ENCODE results near the gene GGTLC3. TPM values are rescaled to one million over a fixed set of nuclear protein-coding genes. Genes with fewer than 3 reads are reported as not detected.
A peak's percentile ranks its signal among the peaks of the same experiment; 100 is the strongest.
"Not testable (repeated sequence)": the region's sequence is repeated elsewhere in the genome, so short reads cannot be mapped to it uniquely, and the experiment has no call there.

The GGTLC3 gene
- total RNA-seq (not detected), polyA plus RNA-seq (not detected)
- long read RNA-seq, donor 1, result 0 reads
- long read RNA-seq, donor 2, result 0 reads
- long read RNA-seq, donor 3, result 0 reads

GRCh38 chr22:18518061-18518460, at the start of gene GGTLC3:
TSS of gene GGTLC3 (minus strand) at chr22:18518161. CDS start at chr22:18517897, 264 bp downstream.
- intact Hi-C loops (cut with DNase I); DNase-seq; ATAC-seq; H3K9me3 ChIP-seq; H3K4me1 ChIP-seq; H3K27ac ChIP-seq; H3K27me3 ChIP-seq; H3K36me3 ChIP-seq; H3K4me3 ChIP-seq: not testable (repeated sequence)
- no CpG with 5 or more reads among the region's 5 CpGs for WGBS, 2 donors

DNA sequence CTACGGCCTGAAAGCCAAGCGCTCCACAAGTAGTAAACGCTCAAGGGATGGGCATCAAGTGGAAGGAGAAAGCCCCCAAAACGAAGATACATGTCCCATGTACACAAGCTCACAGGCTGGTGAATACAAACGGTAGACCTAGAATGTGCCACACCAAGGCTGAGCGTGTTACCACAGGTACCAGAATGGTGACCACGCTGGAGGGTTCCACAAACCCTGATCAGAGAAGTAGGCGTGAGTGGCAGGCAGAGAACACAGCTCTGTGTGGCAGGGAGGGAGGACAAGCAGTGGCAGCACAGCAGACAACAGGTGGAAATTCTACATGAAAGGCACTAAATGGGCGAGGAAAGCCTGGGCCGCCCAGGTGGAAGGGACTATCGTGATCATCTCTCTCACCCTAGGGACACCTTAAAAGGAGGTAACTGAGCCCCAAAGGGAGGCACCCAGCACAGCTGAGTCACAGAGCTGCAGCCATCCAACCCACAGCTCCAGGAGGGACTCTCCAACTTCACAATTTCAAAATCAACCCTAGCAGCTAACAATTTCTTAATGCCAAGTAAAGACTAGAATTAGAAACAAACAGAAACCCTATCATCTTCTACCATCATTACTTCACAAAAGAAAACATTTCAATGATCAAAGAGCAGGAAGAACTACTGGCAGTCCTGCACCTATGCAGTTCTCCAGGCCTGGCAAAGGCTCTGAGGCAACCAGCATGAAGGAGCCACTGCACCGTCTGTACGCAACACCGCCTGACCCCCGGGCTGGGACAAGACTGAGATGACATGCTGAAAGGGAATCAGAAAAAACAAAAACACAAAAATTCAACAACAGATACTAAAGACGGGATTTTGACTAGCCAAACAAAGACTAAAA, 42.4 kb upstream of the GGTLC3 start:
- no CpG with 5 or more reads among the region's 16 CpGs for WGBS, 2 donors
- ATAC-seq; H3K27ac ChIP-seq; H3K4me1 ChIP-seq; H3K36me3 ChIP-seq; H3K4me3 ChIP-seq; intact Hi-C loops (cut with DNase I); H3K27me3 ChIP-seq; DNase-seq; H3K9me3 ChIP-seq: not testable (repeated sequence)

GRCh38 chr22:18558939-18559338, 41.0 kb upstream of the GGTLC3 start:
- H3K27ac ChIP-seq, result not testable (repeated sequence)

DNA sequence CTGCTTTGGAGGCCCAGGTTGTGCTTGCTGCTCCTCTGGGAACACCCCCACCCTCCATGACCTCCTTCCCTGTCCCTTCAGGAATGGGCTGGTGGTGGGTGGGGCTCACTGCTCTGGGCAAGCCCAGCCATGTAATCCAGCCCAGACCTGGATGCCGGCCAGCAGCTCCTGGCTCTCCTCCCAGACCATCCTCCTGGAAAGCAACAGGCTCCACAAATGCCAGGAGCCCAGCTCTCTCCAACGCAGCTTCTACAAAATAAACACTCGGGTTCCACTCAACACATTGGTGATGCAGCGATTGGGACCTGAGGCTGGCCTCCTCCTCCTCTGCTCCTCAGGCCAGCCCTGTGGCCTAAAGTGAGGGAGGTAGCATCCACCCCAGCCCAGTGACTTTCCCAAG, 40.6 kb upstream of the GGTLC3 start:
- not testable (repeated sequence) for H3K27ac ChIP-seq

More at GRCh38 chr22:18558939-18559338, 41.0 kb upstream of the GGTLC3 start:
- no CpG with 5 or more reads among the region's 6 CpGs for WGBS, 2 donors
- intact Hi-C loops (cut with DNase I); H3K36me3 ChIP-seq; H3K4me3 ChIP-seq; H3K9me3 ChIP-seq; DNase-seq; H3K4me1 ChIP-seq; H3K27me3 ChIP-seq: not testable (repeated sequence)
- ATAC-seq, result peak in 4 of 8 donors; percentile 19 to 30 (median 26)

GRCh38 chr22:18554280-18555256, 36.6 kb upstream of the GGTLC3 start:
- DNase-seq; H3K27me3 ChIP-seq; intact Hi-C loops (cut with DNase I); H3K36me3 ChIP-seq; H3K4me3 ChIP-seq; H3K4me1 ChIP-seq; H3K27ac ChIP-seq; H3K9me3 ChIP-seq: not testable (repeated sequence)
- peak; percentile 39 to 78 (median 61) for ATAC-seq
- WGBS, 2 donors, result no CpG with 5 or more reads among the region's 22 CpGs

More for the DNA sequence above, 40.6 kb upstream of the GGTLC3 start:
- H3K27me3 ChIP-seq; H3K4me1 ChIP-seq; intact Hi-C loops (cut with DNase I); H3K4me3 ChIP-seq; H3K36me3 ChIP-seq; H3K9me3 ChIP-seq; DNase-seq: not testable (repeated sequence)
- ATAC-seq, result peak; percentile 79 to 95 (median 90)
- WGBS, 2 donors, result no CpG with 5 or more reads among the region's 4 CpGs

DNA sequence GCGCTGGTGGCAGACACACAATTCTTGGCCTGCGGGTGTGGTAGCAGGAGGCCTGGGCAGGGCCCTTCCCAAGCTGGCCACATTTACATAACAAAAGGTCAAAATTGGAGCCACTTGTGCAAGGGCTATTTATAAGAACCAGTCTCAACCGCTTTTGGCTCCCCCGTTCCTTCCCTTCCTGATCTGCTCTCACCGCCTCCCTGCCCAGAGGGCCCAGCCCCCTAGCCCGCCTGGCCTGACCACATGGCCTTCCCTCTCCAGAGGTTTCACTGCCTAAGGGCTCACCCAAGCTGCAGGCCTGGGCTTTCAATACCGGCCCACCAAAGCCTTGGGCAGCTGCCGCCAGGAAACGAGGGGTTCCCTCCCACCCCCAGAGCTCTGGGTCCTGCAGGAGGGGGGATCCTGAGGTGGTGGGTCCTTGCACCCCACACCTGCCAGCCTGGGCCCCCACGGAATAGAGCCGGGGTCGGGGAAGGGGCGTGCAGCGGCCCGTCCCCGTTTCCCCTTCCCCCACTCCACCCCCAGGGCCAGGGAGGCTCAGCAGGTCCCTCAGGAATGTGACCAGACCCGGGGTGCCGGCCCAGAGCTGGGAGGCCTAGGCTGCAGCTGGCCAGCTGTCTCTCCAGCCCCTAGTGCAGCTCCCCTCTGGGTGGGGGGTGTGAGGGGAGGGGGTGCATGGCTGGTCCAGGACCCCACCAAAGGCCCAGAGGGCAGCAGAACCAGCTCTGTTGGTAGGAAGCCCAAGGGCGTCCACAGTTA, 35.1 kb upstream of the GGTLC3 start:
- H3K27ac ChIP-seq; H3K36me3 ChIP-seq; intact Hi-C loops (cut with DNase I); H3K27me3 ChIP-seq; H3K4me1 ChIP-seq; DNase-seq; H3K9me3 ChIP-seq; H3K4me3 ChIP-seq: not testable (repeated sequence)
- WGBS, 2 donors, result no CpG with 5 or more reads among the region's 19 CpGs
- peak; percentile 70 to 93 (median 89) for ATAC-seq

DNA sequence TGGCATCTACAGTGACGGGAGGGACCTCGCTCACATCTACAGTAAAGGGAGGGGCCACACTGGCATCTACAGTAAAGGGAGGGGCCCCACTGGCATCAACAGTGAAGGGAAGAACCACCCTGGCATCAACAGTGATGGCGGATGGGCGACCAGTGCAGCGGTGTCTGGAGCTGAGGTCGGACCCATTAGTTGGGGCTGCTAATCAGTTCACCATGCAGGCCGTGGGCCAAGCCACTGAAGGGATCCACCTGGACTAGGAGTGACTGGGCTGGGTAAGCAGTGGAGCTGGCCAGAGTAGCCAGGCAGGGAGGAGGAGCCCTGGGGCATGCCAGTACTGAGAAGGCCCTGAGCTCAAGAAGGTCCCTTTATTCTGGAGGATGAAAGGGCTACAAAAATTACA, 33.1 kb upstream of the GGTLC3 start:
- H3K9me3 ChIP-seq; H3K4me1 ChIP-seq; H3K27ac ChIP-seq; intact Hi-C loops (cut with DNase I); H3K4me3 ChIP-seq; ATAC-seq; H3K36me3 ChIP-seq; H3K27me3 ChIP-seq; DNase-seq: not testable (repeated sequence)
- 85 to 90% methylated on average over 2 of the region's 7 CpGs for WGBS, 2 donors

GRCh38 chr22:18549458-18550179, 31.7 kb upstream of the GGTLC3 start:
- intact Hi-C loops (cut with DNase I); ATAC-seq; H3K27me3 ChIP-seq; H3K4me3 ChIP-seq; H3K4me1 ChIP-seq; H3K27ac ChIP-seq; H3K9me3 ChIP-seq; DNase-seq; H3K36me3 ChIP-seq: not testable (repeated sequence)
- 59 to 61% methylated on average over 4 to 8 of the region's 13 CpGs for WGBS, 2 donors

- H3K9me3 ChIP-seq; intact Hi-C loops (cut with DNase I); DNase-seq; ATAC-seq; H3K27me3 ChIP-seq; H3K4me1 ChIP-seq; H3K4me3 ChIP-seq; H3K27ac ChIP-seq; H3K36me3 ChIP-seq: not testable (repeated sequence)
- WGBS, 2 donors, result 64% methylated on average over 8 of the region's 13 CpGs; no CpG with 5 or more reads in 1 of the 2 donors
Measured at GRCh38 chr22:18544615-18545014, 26.7 kb upstream of the GGTLC3 start.

- ATAC-seq; H3K9me3 ChIP-seq; H3K27ac ChIP-seq; DNase-seq; H3K36me3 ChIP-seq; H3K4me3 ChIP-seq; H3K27me3 ChIP-seq; H3K4me1 ChIP-seq; intact Hi-C loops (cut with DNase I): not testable (repeated sequence)
- WGBS, 2 donors, result no CpG with 5 or more reads among the region's 11 CpGs
Measured at GRCh38 chr22:18543400-18543799, 25.4 kb upstream of the GGTLC3 start.
